ENCODE measurements around the gene STAB2. TPM values are rescaled to one million over a fixed set of nuclear protein-coding genes. Genes with fewer than 3 reads are reported as not detected.

STAB2 gene
- total and polyA plus RNA-seq, 5 donors = 0.06 to 0.23 (median 0.10) TPM; not detected in 1

DNA sequence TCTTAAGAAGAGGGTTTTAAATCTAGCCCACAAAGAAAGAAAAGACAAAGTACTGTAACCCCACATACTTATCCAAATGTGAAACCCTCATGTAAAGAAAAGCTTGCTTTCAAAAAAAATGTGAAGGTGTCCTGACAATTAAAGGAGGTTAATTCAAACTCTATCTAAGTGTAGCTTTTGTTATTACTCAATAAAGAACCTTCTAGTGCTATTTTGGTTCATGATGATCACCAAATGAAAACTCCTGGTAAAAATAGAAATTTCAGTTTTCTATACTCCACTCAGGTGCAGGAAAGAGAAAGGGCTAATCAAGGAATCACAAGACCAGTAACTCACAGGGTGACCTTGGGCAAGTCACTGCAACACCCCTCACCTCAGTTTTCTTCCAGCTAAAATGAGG is 1.6 kb downstream of the STAB2 start:
- no peak overlapping the region for H3K27ac ChIP-seq (ENCODE audit: low read length)
- no peaks in the 10 kb centered on the region for H3K9me3 ChIP-seq (ENCODE audit: control insufficient read depth, low read length)

DNA sequence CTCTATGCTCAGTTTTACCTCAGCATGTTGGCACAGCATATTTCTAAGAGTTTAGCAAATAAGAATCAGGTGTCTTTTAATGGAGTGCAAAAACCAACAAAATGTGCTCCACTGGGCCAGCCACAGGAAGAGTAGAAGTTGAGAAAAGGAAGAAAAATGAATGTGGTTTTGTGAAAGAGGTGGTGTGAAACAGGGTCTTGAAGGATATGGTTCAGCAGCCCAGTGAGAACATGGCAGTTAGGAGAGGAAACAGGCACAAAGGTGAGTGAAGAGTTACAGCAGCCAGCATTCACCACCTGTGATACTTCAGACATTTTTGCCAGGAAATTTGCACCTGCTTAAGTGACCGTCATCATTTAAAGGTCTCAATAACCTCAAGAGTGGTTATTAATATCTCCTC is 2.4 kb downstream of the STAB2 start:
- Histone ChIP-seq H3K4me1 (ENCODE audit: control insufficient read depth, insufficient read depth, low read length) (no peaks in the 10 kb centered on the region), H3K27me3 (ENCODE audit: control insufficient read depth, insufficient read depth) (no peaks in the 10 kb centered on the region), H3K9me3 (ENCODE audit: control insufficient read depth, low read length) (no peaks in the 10 kb centered on the region), H3K4me3 (ENCODE audit: low read length) (no peak overlapping the region), H3K27ac (ENCODE audit: low read length) (no peak overlapping the region)
- 89% methylated on average over 1 of the region's 1 CpG for WGBS
- intact Hi-C loops (cut with DNase I) = no loop called here
- DNase-seq (no peak), ATAC-seq (no peak)

More for the DNA sequence above, 1.6 kb downstream of the STAB2 start:
- ATAC-seq (no peak), DNase-seq (no peak)
- no peaks in the 10 kb centered on the region for H3K4me1 ChIP-seq (ENCODE audit: control insufficient read depth, insufficient read depth, low read length)
- intact Hi-C loops (cut with DNase I) = no loop called here
- H3K27me3 ChIP-seq (ENCODE audit: control insufficient read depth, insufficient read depth) = no peaks in the 10 kb centered on the region
- H3K4me3 ChIP-seq (ENCODE audit: low read length) = no peak overlapping the region

DNA sequence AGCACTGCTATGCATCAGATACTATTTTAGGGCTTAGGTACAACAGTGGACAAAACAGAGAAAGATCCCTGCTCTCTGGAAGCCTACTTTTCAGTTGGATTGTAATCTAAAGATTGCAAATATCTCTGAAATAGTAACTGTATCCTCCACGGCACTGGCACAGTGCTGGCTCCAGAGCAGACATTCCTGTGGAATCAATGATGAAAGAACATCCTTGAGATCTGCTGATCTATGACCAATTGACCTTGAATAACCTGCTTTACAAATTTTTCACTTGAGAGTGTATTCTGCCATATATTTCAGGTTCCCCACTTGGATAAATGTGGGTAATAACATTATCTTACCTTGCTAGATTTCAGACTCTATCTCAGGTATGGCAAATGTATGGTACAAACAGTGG is 3.2 kb downstream of the STAB2 start:
- Histone ChIP-seq H3K27ac (ENCODE audit: low read length) (no peak overlapping the region), H3K4me3 (ENCODE audit: low read length) (no peak overlapping the region), H3K4me1 (ENCODE audit: control insufficient read depth, insufficient read depth, low read length) (no peaks in the 10 kb centered on the region), H3K27me3 (ENCODE audit: control insufficient read depth, insufficient read depth) (no peaks in the 10 kb centered on the region), H3K9me3 (ENCODE audit: control insufficient read depth, low read length) (no peaks in the 10 kb centered on the region)
- 63% methylated on average over 1 of the region's 1 CpG for WGBS
- intact Hi-C loops (cut with DNase I) = no loop called here
- ATAC-seq (no peak), DNase-seq (no peak)

DNA sequence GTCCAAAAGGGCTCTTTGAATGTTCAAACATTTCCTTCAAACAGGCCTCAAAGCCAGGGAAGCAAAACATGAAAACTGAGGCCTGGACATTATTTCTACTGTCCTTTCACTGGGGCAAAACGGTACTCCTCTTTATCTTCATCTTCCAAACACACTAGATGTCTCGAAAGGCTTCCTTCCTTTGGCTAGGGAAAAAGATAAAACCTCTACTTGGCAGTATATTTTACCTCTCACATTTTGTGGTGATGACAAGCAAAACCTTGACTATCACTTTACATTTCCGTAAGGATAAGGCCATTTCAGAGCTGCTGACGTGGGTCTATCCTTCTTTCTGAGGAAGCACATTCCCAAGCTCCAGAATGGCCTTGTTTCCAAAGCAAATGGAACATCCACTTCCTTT is 9.9 kb downstream of the STAB2 start:
- ATAC-seq (no peak), DNase-seq (no peak)
- Histone ChIP-seq H3K27me3 (ENCODE audit: control insufficient read depth, insufficient read depth) (no peaks in the 10 kb centered on the region), H3K9me3 (ENCODE audit: control insufficient read depth, low read length) (no peaks in the 10 kb centered on the region), H3K27ac (ENCODE audit: low read length) (no peak overlapping the region), H3K4me1 (ENCODE audit: control insufficient read depth, insufficient read depth, low read length) (no peaks in the 10 kb centered on the region), H3K4me3 (ENCODE audit: low read length) (no peak overlapping the region)
- 41% methylated on average over 4 of the region's 4 CpGs for WGBS
- intact Hi-C loops (cut with DNase I) = no loop called here

DNA sequence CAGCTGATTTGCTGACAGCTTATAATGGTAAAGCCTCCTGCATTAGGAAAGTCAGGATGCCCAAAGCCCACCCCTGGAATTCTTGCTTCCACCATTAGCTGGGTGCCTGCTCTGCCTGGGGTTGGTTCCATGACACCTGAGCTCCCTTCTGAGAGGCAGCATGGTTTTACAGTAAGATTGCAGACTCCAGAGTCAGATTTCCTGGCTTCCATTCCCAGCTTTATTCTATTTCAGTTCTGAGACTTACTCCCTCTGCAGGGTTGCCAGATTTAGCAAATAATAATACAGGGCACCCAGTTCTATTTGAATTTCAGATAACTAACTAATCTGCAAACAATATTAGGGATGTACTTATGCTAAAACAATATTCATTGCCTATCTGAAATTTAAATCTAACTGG is 12.2 kb downstream of the STAB2 start:
- Histone ChIP-seq H3K4me3 (ENCODE audit: low read length) (no peak overlapping the region), H3K9me3 (ENCODE audit: control insufficient read depth, low read length) (no peaks in the 10 kb centered on the region), H3K4me1 (ENCODE audit: control insufficient read depth, insufficient read depth, low read length) (no peaks in the 10 kb centered on the region), H3K27me3 (ENCODE audit: control insufficient read depth, insufficient read depth) (no peaks in the 10 kb centered on the region), H3K27ac (ENCODE audit: low read length) (no peak overlapping the region)
- DNase-seq (no peak), ATAC-seq (no peak)
- intact Hi-C loops (cut with DNase I) = no loop called here

DNA sequence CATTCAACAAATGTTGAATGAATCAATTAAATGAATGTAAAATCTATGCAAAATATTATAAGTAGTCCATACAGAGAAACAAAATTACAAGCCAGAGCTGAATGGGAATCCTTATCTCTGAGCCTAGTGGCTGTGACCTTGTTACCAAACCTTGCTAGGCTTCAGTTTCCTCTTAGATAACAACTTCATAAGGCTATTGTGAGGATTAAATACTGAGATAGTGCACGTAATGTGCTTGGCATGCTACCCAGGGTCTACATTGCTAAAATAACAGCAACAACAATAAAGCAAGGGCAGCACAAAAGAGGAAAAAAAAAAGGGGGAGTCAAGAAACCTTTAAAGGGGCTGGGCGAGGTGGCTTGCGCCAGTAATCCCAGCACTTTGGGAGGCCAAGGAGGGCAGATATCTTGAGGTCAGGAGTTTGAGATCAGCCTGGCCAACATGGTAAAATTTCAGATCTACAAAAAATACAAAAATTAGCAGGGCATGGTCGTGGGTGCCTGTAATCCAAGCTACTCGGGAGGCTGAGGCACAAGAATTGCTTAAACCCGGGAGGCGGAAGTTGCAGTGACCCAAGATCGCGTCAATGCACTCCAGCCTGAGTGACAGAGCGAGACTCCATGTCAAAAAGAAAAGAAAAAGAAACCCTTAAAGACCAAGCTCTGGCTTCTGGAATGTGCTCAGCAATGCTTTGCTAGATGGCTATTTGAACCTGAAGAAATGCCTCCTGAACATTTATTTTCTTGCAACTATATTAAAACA is 14.1 kb downstream of the STAB2 start:
- ATAC-seq = peak; percentile 57 to 71
- no peaks in the 10 kb centered on the region for H3K4me1 ChIP-seq (ENCODE audit: control insufficient read depth, insufficient read depth, low read length)
- no peaks in the 10 kb centered on the region for H3K27me3 ChIP-seq (ENCODE audit: control insufficient read depth, insufficient read depth)
- H3K9me3 ChIP-seq (ENCODE audit: control insufficient read depth, low read length) = no peaks in the 10 kb centered on the region
- 65% methylated on average over 10 of the region's 10 CpGs for WGBS
- DNase-seq = no peak
- no peak overlapping the region for H3K27ac ChIP-seq (ENCODE audit: low read length)
- no peak overlapping the region for H3K4me3 ChIP-seq (ENCODE audit: low read length)
- intact Hi-C loops (cut with DNase I) = no loop called here

DNA sequence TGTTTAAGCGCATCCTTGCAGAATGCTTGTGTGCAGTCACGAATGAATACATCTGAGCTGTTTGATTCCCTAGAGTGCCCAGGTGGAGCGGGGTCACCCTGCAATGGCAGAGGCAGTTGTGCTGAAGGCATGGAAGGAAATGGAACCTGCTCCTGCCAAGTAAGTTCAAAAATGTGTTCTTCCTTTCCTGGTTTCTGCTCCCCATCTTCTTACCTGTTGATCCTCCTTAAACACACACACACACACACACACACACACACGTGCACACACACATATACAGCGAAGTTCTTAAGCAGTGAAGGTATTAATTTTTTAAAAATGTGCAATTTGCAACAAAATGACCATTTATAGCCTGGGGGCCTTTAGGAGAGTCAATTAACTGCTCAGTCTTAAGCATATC is 33.3 kb downstream of the STAB2 start:
- WGBS = 86% methylated on average over 5 of the region's 5 CpGs
- no peak overlapping the region for H3K27ac ChIP-seq (ENCODE audit: low read length)
- ATAC-seq = no peak
- H3K27me3 ChIP-seq (ENCODE audit: control insufficient read depth, insufficient read depth) = no peaks in the 10 kb centered on the region
- no peaks in the 10 kb centered on the region for H3K9me3 ChIP-seq (ENCODE audit: control insufficient read depth, low read length)
- intact Hi-C loops (cut with DNase I) = loop anchor here in 1 of 4 donors (10.0 kb wide), 1 partner anchor 254 kb away; no protein-coding TSS in a partner anchor
- no peak overlapping the region for H3K4me3 ChIP-seq (ENCODE audit: low read length)
- DNase-seq = no peak
- H3K4me1 ChIP-seq (ENCODE audit: control insufficient read depth, insufficient read depth, low read length) = no peaks in the 10 kb centered on the region

DNA sequence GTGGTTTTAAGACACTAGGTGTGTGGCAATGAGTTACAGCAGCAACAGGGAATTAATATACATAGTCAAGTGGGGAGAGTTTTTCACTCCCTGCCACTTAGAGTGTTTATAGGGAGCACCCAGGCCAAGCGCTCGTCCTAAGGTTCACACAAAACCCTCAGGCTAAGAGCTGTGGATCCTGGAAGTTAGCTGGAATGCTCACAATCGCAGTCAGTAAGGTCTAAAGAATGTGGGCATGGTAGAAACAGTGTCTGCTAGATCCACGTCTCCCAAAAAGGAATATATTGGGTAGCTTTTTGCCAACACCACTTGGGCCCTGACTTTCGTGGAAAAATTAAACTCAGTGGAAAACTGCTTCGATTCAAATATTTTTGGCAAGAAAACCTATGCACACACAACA is 36.6 kb downstream of the STAB2 start:
- intact Hi-C loops (cut with DNase I) = loop anchor here in 1 of 4 donors (10.0 kb wide), 1 partner anchor 251 kb away; no protein-coding TSS in a partner anchor
- no peaks in the 10 kb centered on the region for H3K9me3 ChIP-seq (ENCODE audit: control insufficient read depth, low read length)
- H3K27ac ChIP-seq (ENCODE audit: low read length) = no peak overlapping the region
- no peak for DNase-seq
- no peak overlapping the region for H3K4me3 ChIP-seq (ENCODE audit: low read length)
- 83% methylated on average over 6 of the region's 6 CpGs for WGBS
- no peaks in the 10 kb centered on the region for H3K27me3 ChIP-seq (ENCODE audit: control insufficient read depth, insufficient read depth)
- no peak for ATAC-seq
- H3K4me1 ChIP-seq (ENCODE audit: control insufficient read depth, insufficient read depth, low read length) = peaks cover 5% of the 10 kb centered on the region

DNA sequence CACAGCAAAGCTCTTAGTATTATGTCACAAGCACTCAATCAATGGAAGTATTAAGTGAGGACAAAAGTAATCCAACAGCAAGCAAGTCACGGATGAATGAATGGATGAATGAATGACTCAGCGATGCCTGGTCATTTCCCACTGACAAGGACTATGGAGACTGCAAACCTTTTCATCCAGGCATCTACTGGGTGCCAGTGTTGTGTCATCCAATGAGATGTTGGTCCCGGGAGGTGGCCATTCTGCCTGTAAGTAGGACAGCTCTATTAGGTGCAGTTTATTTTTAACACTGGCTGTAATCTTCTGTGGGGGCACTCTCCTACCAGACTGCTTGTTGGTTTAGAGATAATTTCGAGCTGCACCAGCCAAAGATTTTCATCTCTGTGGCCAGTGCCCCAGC is 39.4 kb downstream of the STAB2 start:
- intact Hi-C loops (cut with DNase I) = loop anchor here in 1 of 4 donors (10.0 kb wide), 1 partner anchor 248 kb away; no protein-coding TSS in a partner anchor

DNA sequence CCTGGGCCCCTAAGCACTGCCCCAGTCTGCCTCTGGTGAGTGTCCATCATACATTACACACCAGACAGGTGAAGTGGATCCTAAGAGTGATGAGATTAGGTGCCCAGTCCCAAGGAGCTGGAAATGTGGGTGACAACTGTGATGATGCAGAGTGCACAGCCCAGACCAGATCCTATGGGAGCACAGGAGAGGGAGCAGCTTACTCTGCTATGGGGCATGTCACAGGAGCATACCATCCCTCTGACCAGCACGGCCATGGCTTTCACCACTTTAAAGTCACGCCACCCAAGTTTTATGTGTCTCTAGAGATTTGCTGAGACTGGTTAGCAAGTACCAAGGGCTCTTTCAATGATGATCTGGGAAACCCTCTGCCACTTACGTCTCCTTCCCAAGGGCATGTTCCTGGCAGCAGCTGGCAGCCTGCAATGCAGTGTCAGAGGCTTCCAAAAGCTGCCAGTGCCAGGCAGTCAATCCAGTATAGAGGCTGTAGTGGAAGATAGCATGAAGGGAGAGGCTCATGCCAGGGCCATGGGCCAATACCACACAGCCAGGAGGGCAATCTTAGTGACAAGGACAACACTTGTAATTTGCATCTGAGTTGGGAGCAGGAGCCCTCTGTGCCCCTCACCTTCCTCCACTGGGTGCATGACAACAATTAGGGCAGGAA is 40.2 kb downstream of the STAB2 start:
- no peaks in the 10 kb centered on the region for H3K9me3 ChIP-seq (ENCODE audit: control insufficient read depth, low read length)
- intact Hi-C loops (cut with DNase I) = loop anchor here in 1 of 4 donors (10.0 kb wide), 1 partner anchor 247 kb away; no protein-coding TSS in a partner anchor
- ATAC-seq (peak; percentile 90 to 93), DNase-seq (peak; percentile 51 to 80 (median 71))
- peaks cover 5% of the 10 kb centered on the region for H3K4me1 ChIP-seq (ENCODE audit: control insufficient read depth, insufficient read depth, low read length)
- WGBS = 62% methylated on average over 3 of the region's 3 CpGs
- no peaks in the 10 kb centered on the region for H3K27me3 ChIP-seq (ENCODE audit: control insufficient read depth, insufficient read depth)
- peak overlapping the region; percentile 93 for H3K27ac ChIP-seq (ENCODE audit: low read length)
- no peak overlapping the region for H3K4me3 ChIP-seq (ENCODE audit: low read length)

More for the DNA sequence above, 39.4 kb downstream of the STAB2 start:
- Histone ChIP-seq H3K27ac (ENCODE audit: low read length) (peak overlapping the region; percentile 93), H3K9me3 (ENCODE audit: control insufficient read depth, low read length) (no peaks in the 10 kb centered on the region), H3K4me3 (ENCODE audit: low read length) (no peak overlapping the region), H3K4me1 (ENCODE audit: control insufficient read depth, insufficient read depth, low read length) (peaks cover 5% of the 10 kb centered on the region), H3K27me3 (ENCODE audit: control insufficient read depth, insufficient read depth) (no peaks in the 10 kb centered on the region)
- DNase-seq (peak; percentile 34 to 73 (median 65)), ATAC-seq (peak; percentile 83 to 85)
- 22% methylated on average over 4 of the region's 4 CpGs for whole genome bisulfite sequencing

DNA sequence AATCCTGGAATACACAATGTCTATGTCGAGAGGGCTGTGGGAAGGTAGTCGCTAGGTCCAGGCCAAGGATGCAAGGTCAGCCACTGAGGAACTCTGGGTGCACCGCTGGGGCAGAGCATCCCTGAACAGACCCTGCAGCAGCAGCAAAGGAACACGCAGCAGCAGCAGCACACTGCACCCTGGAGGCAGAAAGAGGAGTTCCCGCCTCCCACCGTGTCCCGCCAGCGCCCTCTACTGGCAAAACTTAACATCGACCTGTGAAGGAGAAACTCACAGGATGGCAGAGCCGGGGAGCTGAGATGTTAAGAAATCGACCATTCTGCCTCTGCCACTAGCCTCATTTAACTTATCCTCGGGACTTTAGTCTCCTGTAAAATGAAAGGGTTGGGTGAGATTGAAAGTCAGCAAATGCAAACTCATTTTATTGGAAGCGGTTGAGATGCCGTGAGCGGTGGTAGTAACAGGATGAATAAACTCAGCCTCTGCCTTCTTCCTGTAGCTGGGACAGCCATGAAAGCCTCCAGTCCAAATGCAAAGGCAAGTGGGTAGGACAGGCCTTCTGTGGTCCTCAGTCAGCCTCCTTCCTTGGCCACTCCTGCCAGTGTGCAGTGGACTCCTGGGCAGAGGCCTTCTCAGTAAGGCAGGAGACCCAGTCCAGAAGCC is 45.6 kb downstream of the STAB2 start:
- H3K27me3 ChIP-seq (ENCODE audit: control insufficient read depth, insufficient read depth) = no peaks in the 10 kb centered on the region
- H3K9me3 ChIP-seq (ENCODE audit: control insufficient read depth, low read length) = peaks cover 1% of the 10 kb centered on the region
- 44% methylated on average over 15 of the region's 15 CpGs for WGBS
- H3K4me3 ChIP-seq (ENCODE audit: low read length) = no peak overlapping the region
- intact Hi-C loops (cut with DNase I) = no loop called here
- ATAC-seq = no peak
- peaks cover 2% of the 10 kb centered on the region for H3K4me1 ChIP-seq (ENCODE audit: control insufficient read depth, insufficient read depth, low read length)
- DNase-seq = peak; percentile 15 to 60 (median 54)
- no peak overlapping the region for H3K27ac ChIP-seq (ENCODE audit: low read length)
